ENCODE data around the gene CDC73.

DNA sequence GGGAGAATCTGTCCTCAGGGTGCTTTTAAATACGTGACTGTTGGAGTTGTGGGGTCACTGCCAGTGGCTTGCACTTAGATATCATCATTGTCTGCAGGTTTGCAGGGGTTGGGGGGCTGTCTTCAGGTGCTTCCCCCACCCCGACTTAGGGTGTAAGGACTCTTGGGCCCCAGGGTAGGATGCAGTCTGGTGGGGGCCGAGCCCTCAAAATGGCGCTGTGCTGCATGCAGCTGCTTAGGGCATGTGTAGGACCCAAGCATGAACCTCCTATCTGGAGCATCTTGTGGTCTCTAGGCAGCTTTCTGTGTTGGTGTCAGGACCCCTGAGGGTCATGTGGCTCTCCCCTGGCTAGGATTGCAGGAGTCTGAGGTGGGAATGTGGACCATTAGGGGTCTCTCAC lies 120.2 kb downstream of the CDC73 start:
- TF ChIP-seq RAD21 (IDR thresholded peaks at IDR 0.05; ENCODE audit: low read depth) (no peak), TAF1 (IDR thresholded peaks at IDR 0.05; ENCODE audit: low read depth) (no peak), CEBPB (IDR thresholded peaks at IDR 0.05) (no peak), FOXM1 (IDR thresholded peaks at IDR 0.05; ENCODE audit: borderline replicate concordance, low read depth) (no peak), NFIC (IDR thresholded peaks at IDR 0.05) (no peak), TEAD4 (IDR thresholded peaks at IDR 0.05) (no peak), EGR1 (IDR thresholded peaks at IDR 0.05) (no peak), YY1 (IDR thresholded peaks at IDR 0.05; ENCODE audit: low read depth) (no peak), ZBTB7A (IDR thresholded peaks at IDR 0.05; ENCODE audit: low read depth) (no peak), CREB1 (IDR thresholded peaks at IDR 0.05; ENCODE audit: low read depth) (no peak)
- TF ChIP-seq, protein P1, sequence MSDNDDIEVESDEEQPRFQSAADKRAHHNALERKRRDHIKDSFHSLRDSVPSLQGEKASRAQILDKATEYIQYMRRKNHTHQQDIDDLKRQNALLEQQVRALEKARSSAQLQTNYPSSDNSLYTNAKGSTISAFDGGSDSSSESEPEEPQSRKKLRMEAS (IDR thresholded peaks at IDR 0.05), result no peak

All from Ishikawa (cell line).